Heart left ventricle (tissue), 16 donors: Measurements from ENCODE around the gene SIX5. TPM values are rescaled to one million over a fixed set of nuclear protein-coding genes. Genes with fewer than 3 reads are reported as not detected.
A peak's percentile ranks its signal among the peaks of the same experiment; 100 is the strongest.

Experiments
- ATAC-seq, 4 donors: fragments of 200-7000 bp; cut with Tn5 transposase; one replicate each; pipeline ENCODE4 v1.9.1; 2020 to 2022; ENCODE audit warnings: moderate library complexity in 4 of 4, mild to moderate bottlenecking in 3 of 4, moderate number of reproducible peaks in 1 of 4
- DNase-seq, 5 donors: peaks; one replicate each; pipeline ENCODE4 v3.0.0-alpha.2; 2020
- H3K27ac ChIP-seq, 12 donors: fragments of 200-600 bp; sonication (generic) in 4 of 12; one replicate each; pipeline versions ENCODE4 v1.5.0 to v1.8.0; 2016 to 2022; ENCODE audit warnings: mild to moderate bottlenecking in 2 of 12
- H3K27me3 ChIP-seq, 9 donors: fragments of 200-600 bp; sonication (generic) in 2 of 9; one replicate each; pipeline versions ENCODE4 v1.5.1 to v1.8.0; 2016 to 2022; ENCODE audit warnings: mild to moderate bottlenecking in 3 of 9
- H3K36me3 ChIP-seq, 9 donors: fragments of 200-600 bp; sonication (generic) in 2 of 9; one replicate each; pipeline versions ENCODE4 v1.5.0 to v1.8.0; 2018 to 2022; ENCODE audit warnings: mild to moderate bottlenecking in 2 of 9
- H3K4me1 ChIP-seq, 12 donors: fragments of 200-600 bp; sonication (generic) in 4 of 12; one replicate each; pipeline versions ENCODE4 v1.5.0 to v1.8.0; 2016 to 2022; ENCODE audit warnings: mild to moderate bottlenecking in 3 of 12
- H3K4me3 ChIP-seq, 12 donors: fragments of 200-600 bp; sonication (generic) in 4 of 12; one replicate each; pipeline versions ENCODE4 v1.5.0 to v1.8.0; 2017 to 2022; ENCODE audit warnings: mild to moderate bottlenecking in 9 of 12, moderate library complexity in 4 of 12
- H3K9me3 ChIP-seq, 12 donors: fragments of 200-600 bp; sonication (generic) in 4 of 12; one replicate each; pipeline versions ENCODE4 v1.5.0 to v1.8.0; 2016 to 2022; ENCODE audit warnings: mild to moderate bottlenecking in 1 of 12
- CTCF ChIP-seq, 12 donors: fragments of 200-600 bp; sonication (generic) in 4 of 12; IDR thresholded peaks; one replicate each; pipeline versions ENCODE4 v1.5.0 to v1.8.0; 2018 to 2022; ENCODE audit warnings: antibody characterized with exemption in 12 of 12, mild to moderate bottlenecking in 5 of 12
- POLR2A ChIP-seq, 2 donors: fragments of 450-650 bp; IDR thresholded peaks; one replicate each; pipeline ENCODE4 v1.6.1; 2017; ENCODE audit warnings: antibody characterized with exemption in 2 of 2, mild to moderate bottlenecking in 2 of 2, moderate library complexity in 2 of 2
- WGBS, 4 donors: extraction: QIAGEN DNeasy Blood & Tissue Kit in 2 of 4; methylation state at CpG; one replicate each; pipeline versions ENCODE4 v1.1.5 to v1.1.7; 2013 to 2018; 5-methylcytosine and 5-hydroxymethylcytosine counted together
- intact Hi-C, 10 donors: fragments of 100-400 bp; cut with DNase I; formaldehyde crosslinking; loops; one replicate each; pipeline versions ENCODE4 v1.11.1 to v1.14.2; 2022
- polyA plus RNA-seq, 2 donors: library from polyadenylated mRNA; stranded (reverse); fragments of 200-250 nt; gene quantifications; one replicate each; pipeline ENCODE4 v1.2.3, GENCODE V29; 2013
- total RNA-seq, 9 donors: library from RNA; depleted of rRNA in 2 of 9; stranded (reverse); fragments of >200 nt in 2 of 9; fragmentation: NEBNext Ultra II Directional in 3 of 9; extraction: Animal tissue kit (Norgen Biotek cat#: 25700) in 3 of 9; gene quantifications; one replicate each; pipeline versions ENCODE4 v1.1.0 to v1.2.4, GENCODE V29; 2016 to 2023
- donor health status: ischemic (EF 13 %, LVEDD 7.1; RV severe dilation, severe dysfunction).
- donor health status: healthy with polysubstance abuse.
- donor health status: DM: no; HTN: yes; CAD: no.
- donor health status: DM: no; HTN: no; CAD: no.
- donor health status: ischemic (EF 25% LVEDD 6.9; RV normal size, moderate dysfunction).
- donor health status: ischemic (EF 25% LVEDD 5.7; RV mildly dilated, moderate dysfunction).
- donor health status: healthy.
- donor health status: DM: yes; HTN: yes; CAD: no.
- donor health status: ischemic (EF 35%, LVEDD 5.7; RV mildly dilated, moderate dysfunction).
- donor health status: nonischemic (EF 11% LVEDD 7.7; RV severe dilation, severe dysfunction).
- donor health status: DM: yes; HTN: yes; CAD: no.
- donor health status: PGD.
- donor health status: ischemic (EF 29% LVEDD 5.4; RV normal size, mild dysfunction).
- donor health status: nonischemic (EF 23%, LVEDD 6.1; RV moderate dilation, normal function).

SIX5 gene
- total and polyA plus RNA-seq, 11 donors, result 13.7 to 24.0 (median 21.9) TPM

DNA sequence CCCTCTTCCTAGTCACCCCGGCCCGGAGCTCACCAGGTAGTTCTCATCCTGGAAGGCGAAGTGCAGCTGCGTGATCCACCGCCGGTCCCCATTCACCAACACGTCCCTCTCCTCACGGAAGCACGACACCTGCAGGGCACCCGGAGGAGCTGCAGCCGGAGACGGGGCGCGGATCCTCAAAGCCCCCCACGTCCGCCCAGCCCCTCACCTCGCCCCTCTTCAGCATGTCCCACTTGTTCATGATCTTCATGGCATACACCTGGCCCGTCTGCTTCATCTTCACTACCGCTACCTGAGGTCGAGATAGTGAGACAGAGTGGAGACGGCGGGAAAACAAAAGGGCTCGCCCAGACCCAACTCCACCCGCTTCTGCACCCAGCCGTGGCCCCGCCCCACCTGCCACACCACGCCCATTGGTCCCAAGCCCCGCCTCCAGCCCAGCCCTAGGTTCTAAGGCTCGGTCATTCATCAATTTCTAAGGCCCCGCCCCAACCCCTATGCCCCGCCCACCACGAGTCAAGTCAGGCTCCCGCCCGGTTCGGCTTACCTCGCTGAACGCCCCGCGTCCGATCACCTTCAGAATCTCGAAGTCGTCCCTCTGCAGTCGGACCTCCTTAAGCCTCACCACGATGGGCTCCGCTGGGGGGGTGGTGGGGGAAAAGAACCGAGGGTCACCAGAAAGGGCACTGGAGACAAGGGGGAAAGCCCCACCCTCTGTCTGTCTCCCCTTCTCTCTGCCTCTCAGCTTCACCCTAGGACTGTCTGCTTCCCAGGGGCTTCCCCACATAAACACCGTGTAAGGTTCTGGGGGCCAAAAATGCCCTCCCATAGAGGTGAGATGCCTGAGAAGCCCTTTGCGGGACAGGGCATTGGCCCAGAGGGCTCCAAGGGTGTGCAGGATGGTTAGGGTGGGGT, 10.4 kb upstream of the SIX5 start:
- TF ChIP-seq POLR2A (IDR thresholded peaks at IDR 0.05), result no peak
- TF ChIP-seq CTCF (IDR thresholded peaks at IDR 0.05), result peak in 11 of 12 donors; percentile 29 to 61 (median 48)
- H3K9me3 ChIP-seq, result no peaks in the 10 kb centered on the region
- peak overlapping the region in 8 of 12 donors; percentile 13 to 98 (median 96) for H3K27ac ChIP-seq
- peak; percentile 73 to 83 (median 80) for DNase-seq
- peaks cover 0 to 55% (median 38%) of the 10 kb centered on the region in 12 donors for H3K4me1 ChIP-seq
- peak overlapping the region in 8 of 12 donors; percentile 59 to 92 (median 75) for H3K4me3 ChIP-seq
- ATAC-seq, result peak in 3 of 4 donors; percentile 41 to 55 (median 46)
- intact Hi-C loops, result loop anchor here in 1 of 10 donors (2.0 kb wide), 1 partner anchor 19 kb away; no protein-coding TSS in a partner anchor
- 16 to 34% (median 26%) methylated on average over 43 to 48 of the region's 48 CpGs for WGBS, 4 donors
- peaks cover 0 to 62% (median 0%) of the 10 kb centered on the region in 9 donors for H3K27me3 ChIP-seq
- H3K36me3 ChIP-seq, result peaks cover 0 to 43% (median 35%) of the 10 kb centered on the region in 9 donors

GRCh38 chr19:45778010-45778661, 9.1 kb upstream of the SIX5 start:
- Histone ChIP-seq H3K27me3 (peaks cover 0 to 56% (median 0%) of the 10 kb centered on the region in 9 donors), H3K4me3 (no peak overlapping the region), H3K36me3 (peaks cover 0 to 55% (median 43%) of the 10 kb centered on the region in 9 donors), H3K9me3 (no peaks in the 10 kb centered on the region), H3K27ac (no peak overlapping the region), H3K4me1 (peaks cover 0 to 42% (median 24%) of the 10 kb centered on the region in 12 donors)
- 87 to 94% (median 93%) methylated on average over 15 to 28 of the region's 28 CpGs for WGBS, 4 donors
- DNase-seq (no peak), ATAC-seq (no peak)
- no peak for TF ChIP-seq CTCF (IDR thresholded peaks at IDR 0.05)
- TF ChIP-seq POLR2A (IDR thresholded peaks at IDR 0.05), result no peak
- intact Hi-C loops, result no loop called here

DNA sequence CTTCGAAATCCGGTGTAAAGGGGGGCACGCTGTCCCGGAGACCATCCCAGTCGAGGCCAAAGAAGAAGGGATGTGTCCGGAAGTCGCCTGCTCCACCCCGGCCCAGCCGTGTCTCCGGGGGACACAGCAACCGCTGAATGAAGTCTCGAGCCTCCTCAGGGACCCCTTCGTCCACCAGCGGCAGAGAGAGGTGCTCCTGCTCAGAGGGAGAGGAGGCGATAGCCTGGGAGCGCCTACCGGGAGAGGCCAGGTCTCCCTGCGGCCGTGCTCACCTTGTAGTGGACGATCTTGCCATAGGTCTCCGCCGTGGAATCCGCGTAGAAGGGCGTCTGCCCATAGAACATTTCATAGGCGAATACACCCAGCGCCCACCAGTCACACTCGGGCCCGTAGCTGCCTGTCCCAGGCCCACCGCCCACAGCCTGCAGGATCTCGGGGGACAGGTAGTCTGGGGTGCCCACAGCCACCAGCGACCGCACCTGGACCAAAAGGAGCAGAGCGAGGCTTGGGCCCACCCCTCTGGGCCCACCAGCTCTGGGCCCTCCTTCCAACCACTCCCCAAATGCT, 8.4 kb upstream of the SIX5 start:
- no peaks in the 10 kb centered on the region for H3K9me3 ChIP-seq
- H3K4me3 ChIP-seq, result no peak overlapping the region
- ATAC-seq (no peak), DNase-seq (no peak)
- no peak overlapping the region for H3K27ac ChIP-seq
- TF ChIP-seq CTCF (IDR thresholded peaks at IDR 0.05) (no peak), POLR2A (IDR thresholded peaks at IDR 0.05) (no peak)
- intact Hi-C loops, result no loop called here
- H3K27me3 ChIP-seq, result peaks cover 0 to 58% (median 0%) of the 10 kb centered on the region in 9 donors
- 93 to 98% (median 93%) methylated on average over 14 to 34 of the region's 34 CpGs for WGBS, 4 donors
- peaks cover 0 to 42% (median 22%) of the 10 kb centered on the region in 12 donors for H3K4me1 ChIP-seq
- H3K36me3 ChIP-seq, result peaks cover 0 to 59% (median 49%) of the 10 kb centered on the region in 9 donors
